ENCODE results near the gene PGGT1B. TPM values are rescaled to one million over a fixed set of nuclear protein-coding genes. Genes with fewer than 3 reads are reported as not detected.
A peak's percentile ranks its signal among the peaks of the same experiment; 100 is the strongest.

The PGGT1B gene
- total RNA-seq, 2 experiments from 2014 or later = 37.7 to 38.3 TPM

DNA sequence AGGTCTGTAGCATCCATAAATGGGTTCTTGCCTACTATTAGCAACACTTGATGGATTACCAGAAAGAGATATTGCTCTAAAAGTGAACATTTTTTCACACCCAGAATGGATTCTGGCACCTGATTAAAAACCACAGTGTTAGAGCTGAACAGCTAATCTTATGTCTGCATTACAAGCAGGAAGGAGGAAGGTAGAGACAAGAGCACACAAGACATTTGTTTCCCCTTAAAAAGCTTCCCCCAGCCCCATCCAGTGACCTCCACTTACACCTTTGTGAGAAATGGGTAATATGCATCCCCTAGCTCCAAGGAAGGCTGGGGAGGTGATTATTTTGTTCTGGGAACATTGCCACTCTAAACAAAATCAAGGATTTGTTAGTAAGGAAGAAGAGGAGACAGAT lies 80.9 kb downstream of the PGGT1B start:
- CTCF ChIA-PET = no interaction called here
- POLR2A ChIA-PET = no interaction called here
- H3K9me3 Mint-ChIP-seq = peaks cover 1% of the 10 kb centered on the region
- intact Hi-C loops (cut with micrococcal nuclease) = no loop called here
- no peak overlapping the region for H3K27ac Mint-ChIP-seq
- no peaks in the 10 kb centered on the region for H3K36me3 Mint-ChIP-seq (ENCODE audit: low read depth)
- DNase-seq (no peak), ATAC-seq (no peak)
- no peak overlapping the region for H3K4me3 Mint-ChIP-seq
- H3K4me1 Mint-ChIP-seq (ENCODE audit: low read depth) = peaks cover 14% of the 10 kb centered on the region
- TF ChIP-seq, protein P1, sequence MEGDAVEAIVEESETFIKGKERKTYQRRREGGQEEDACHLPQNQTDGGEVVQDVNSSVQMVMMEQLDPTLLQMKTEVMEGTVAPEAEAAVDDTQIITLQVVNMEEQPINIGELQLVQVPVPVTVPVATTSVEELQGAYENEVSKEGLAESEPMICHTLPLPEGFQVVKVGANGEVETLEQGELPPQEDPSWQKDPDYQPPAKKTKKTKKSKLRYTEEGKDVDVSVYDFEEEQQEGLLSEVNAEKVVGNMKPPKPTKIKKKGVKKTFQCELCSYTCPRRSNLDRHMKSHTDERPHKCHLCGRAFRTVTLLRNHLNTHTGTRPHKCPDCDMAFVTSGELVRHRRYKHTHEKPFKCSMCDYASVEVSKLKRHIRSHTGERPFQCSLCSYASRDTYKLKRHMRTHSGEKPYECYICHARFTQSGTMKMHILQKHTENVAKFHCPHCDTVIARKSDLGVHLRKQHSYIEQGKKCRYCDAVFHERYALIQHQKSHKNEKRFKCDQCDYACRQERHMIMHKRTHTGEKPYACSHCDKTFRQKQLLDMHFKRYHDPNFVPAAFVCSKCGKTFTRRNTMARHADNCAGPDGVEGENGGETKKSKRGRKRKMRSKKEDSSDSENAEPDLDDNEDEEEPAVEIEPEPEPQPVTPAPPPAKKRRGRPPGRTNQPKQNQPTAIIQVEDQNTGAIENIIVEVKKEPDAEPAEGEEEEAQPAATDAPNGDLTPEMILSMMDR (IDR thresholded peaks at IDR 0.05) = no peak
- peaks cover 63% of the 10 kb centered on the region for H3K27me3 Mint-ChIP-seq

DNA sequence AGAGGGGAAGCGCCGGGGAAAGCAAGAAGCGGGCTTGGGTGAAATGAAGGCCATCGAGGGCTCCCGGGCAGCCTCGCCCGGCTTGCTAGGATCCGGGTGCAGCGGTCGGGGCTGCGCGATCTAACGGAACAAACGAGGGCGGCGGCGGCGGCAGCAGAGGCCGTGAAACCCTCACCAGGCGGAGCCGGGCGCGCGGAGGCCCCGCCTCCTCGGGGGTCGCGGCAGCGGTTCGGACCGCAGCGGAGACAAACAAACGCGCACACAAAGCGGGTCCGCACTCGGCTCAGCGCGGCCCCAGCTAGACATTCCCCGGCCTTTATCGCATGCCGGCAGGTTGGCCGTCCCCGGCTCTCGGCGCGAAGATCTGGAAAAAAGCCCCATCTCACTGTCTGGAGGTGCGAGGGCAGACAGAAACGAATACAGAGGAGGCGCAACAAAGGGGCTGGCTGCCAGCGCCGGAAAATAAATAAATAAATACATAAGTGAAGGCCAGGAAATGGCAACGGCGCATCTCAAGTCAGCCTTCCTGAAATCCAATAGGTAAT lies 82.4 kb downstream of the PGGT1B start:
- POLR2A ChIA-PET = interaction anchor here (1.2 kb wide), 1 partner anchor 11 kb away, joined by 3 read pairs; the partner anchor contains the start of gene TRIM36
- no peak overlapping the region for H3K27ac Mint-ChIP-seq
- peak; percentile 43 for DNase-seq
- CTCF ChIA-PET = interaction anchor here (0.6 kb wide), 1 partner anchor 13 kb away, joined by 3 read pairs; no protein-coding TSS in a partner anchor
- peaks cover 65% of the 10 kb centered on the region for H3K27me3 Mint-ChIP-seq
- peak overlapping the region; percentile 74 for H3K4me3 Mint-ChIP-seq
- TF ChIP-seq, protein P1 (IDR thresholded peaks at IDR 0.05) = no peak
- peak; percentile 55 for ATAC-seq
- no peaks in the 10 kb centered on the region for H3K36me3 Mint-ChIP-seq (ENCODE audit: low read depth)
- peaks cover 1% of the 10 kb centered on the region for H3K9me3 Mint-ChIP-seq
- intact Hi-C loops (cut with micrococcal nuclease) = no loop called here
- H3K4me1 Mint-ChIP-seq (ENCODE audit: low read depth) = peaks cover 14% of the 10 kb centered on the region

DNA sequence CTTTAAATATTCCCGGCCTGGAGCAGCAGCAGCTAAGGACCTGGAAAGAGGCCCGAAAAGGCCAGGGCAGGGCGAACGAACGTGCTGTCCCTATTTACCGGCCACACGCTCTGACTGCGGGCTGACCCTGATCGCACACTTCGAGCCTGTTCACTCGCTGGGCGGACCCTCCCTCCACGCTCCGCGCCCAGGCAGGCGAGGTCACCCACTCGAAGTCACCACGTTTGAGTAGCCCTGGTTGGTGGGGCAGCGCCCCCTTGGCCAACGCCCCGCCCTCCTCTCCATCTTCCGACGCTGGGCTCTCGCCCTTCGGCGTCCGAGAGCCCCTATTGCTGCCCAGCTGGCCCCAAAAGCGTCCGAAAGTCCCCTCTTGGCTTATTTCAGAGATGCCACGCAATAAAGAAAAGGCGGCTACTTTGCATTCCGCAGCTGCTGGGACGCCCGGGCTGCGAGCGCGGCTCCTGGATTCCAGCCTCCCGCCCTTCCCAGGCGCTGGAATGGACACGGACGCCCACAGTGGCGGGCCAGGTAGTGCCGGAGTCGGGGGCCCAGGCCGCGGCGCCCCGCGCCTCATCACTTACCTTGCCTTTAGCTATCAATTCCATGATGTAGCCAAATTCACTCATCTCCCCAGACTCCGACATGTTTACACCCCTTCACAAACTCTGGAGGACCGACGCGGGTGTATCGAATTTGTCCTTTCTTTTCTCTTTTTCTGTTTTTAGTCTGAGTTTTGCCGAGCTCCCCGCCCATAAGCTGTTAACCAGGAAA lies 83.1 kb downstream of the PGGT1B start:
- ChIA-PET CTCF (interaction anchor here (0.6 kb wide), 1 partner anchor 13 kb away, joined by 3 read pairs; no protein-coding TSS in a partner anchor), POLR2A (interaction anchor here (1.2 to 1.5 kb wide), 2 partner anchors 10 to 30 kb away, joined by 3 to 4 read pairs; partner anchors contain the start of gene TRIM36)
- DNase-seq (no peak), ATAC-seq (peak; percentile 18)
- Mint-ChIP-seq H3K9me3 (no peaks in the 10 kb centered on the region), H3K4me1 (ENCODE audit: low read depth) (peaks cover 11% of the 10 kb centered on the region), H3K27ac (no peak overlapping the region), H3K4me3 (peak overlapping the region; percentile 74), H3K36me3 (ENCODE audit: low read depth) (no peaks in the 10 kb centered on the region), H3K27me3 (peaks cover 65% of the 10 kb centered on the region)
- intact Hi-C loops (cut with micrococcal nuclease) = no loop called here
- TF ChIP-seq, protein P1 (IDR thresholded peaks at IDR 0.05) = no peak

DNA sequence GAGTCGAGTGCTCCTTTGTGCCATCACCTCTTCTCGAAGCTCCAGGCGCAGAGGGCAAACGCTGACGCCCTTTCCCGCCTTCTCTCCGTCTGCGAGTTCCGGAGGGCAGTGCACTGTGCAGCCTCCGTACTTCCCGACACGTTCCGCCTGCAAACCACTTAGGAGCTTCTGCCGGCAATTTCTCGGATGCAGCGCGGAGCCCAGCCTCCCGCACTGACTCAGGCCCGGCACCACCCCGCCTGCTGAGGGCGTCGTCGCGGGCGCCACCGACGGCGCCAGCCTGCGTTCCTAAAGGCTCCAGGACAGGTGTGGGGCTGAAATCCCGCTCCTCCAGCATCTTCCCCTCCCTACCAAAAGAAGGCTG lies 83.7 kb downstream of the PGGT1B start:
- H3K36me3 Mint-ChIP-seq (ENCODE audit: low read depth) = no peaks in the 10 kb centered on the region
- peaks cover 67% of the 10 kb centered on the region for H3K27me3 Mint-ChIP-seq
- intact Hi-C loops (cut with micrococcal nuclease) = no loop called here
- no peak overlapping the region for H3K27ac Mint-ChIP-seq
- ChIA-PET CTCF (no interaction called here), POLR2A (interaction anchor here (1.5 kb wide), 1 partner anchor 30 kb away, joined by 4 read pairs; no protein-coding TSS in a partner anchor)
- no peaks in the 10 kb centered on the region for H3K9me3 Mint-ChIP-seq
- TF ChIP-seq, protein P1 (IDR thresholded peaks at IDR 0.05) = no peak
- peak overlapping the region; percentile 74 for H3K4me3 Mint-ChIP-seq
- ATAC-seq (no peak), DNase-seq (no peak)
- peaks cover 9% of the 10 kb centered on the region for H3K4me1 Mint-ChIP-seq (ENCODE audit: low read depth)

Data from activated CD8-positive, alpha-beta T cell treated with anti-CD3 and anti-CD28 coated beads for 36 hours (primary cell).